Right atrium auricular region (tissue), 2 donors: ENCODE data around the gene MAD1L1. TPM values are rescaled to one million over a fixed set of nuclear protein-coding genes. Genes with fewer than 3 reads are reported as not detected.
"Not testable (repeated sequence)": the region's sequence is repeated elsewhere in the genome, so short reads cannot be mapped to it uniquely, and the experiment has no call there.

Experiments
- DNase-seq: peaks from one replicate; pipeline ENCODE4 v3.0.0-alpha.2; 2019; ENCODE audit warnings: low spot score
- H3K27ac ChIP-seq, 2 donors: fragments of 200-600 bp; sonication (generic); 1 replicate in 1 of 2; 2 replicates in 1 of 2; pipeline ENCODE4 v1.5.1; 2016 to 2019
- H3K27me3 ChIP-seq, 2 donors: fragments of 200-600 bp; sonication (generic); one replicate each; pipeline versions ENCODE4 v1.5.1 to v1.6.0; 2017 to 2019
- H3K36me3 ChIP-seq: fragments of 200-600 bp; sonication (generic); one replicate; pipeline ENCODE4 v1.5.1; 2016
- H3K4me1 ChIP-seq, 2 donors: fragments of 200-600 bp; sonication (generic); one replicate each; pipeline versions ENCODE4 v1.5.1 to v1.6.0; 2017 to 2019
- H3K4me3 ChIP-seq, 2 donors: fragments of 200-600 bp; sonication (generic); 1 replicate in 1 of 2; 2 replicates in 1 of 2; pipeline ENCODE4 v1.5.1; 2017 to 2019; ENCODE audit warnings: mild to moderate bottlenecking in 1 of 2, moderate library complexity in 1 of 2
- H3K9me3 ChIP-seq, 2 donors: fragments of 200-600 bp; sonication (generic); one replicate each; pipeline ENCODE4 v1.5.1; 2019
- CTCF ChIP-seq, 2 donors: fragments of 200-600 bp; sonication (generic); IDR thresholded peaks; one replicate each; pipeline ENCODE4 v1.5.1; 2019; ENCODE audit warnings: antibody characterized with exemption in 2 of 2
- total RNA-seq, 2 donors: library from RNA; depleted of rRNA; stranded (reverse); fragments of >200 nt; gene quantifications; one replicate each; pipeline ENCODE4 v1.1.0, GENCODE V29; 2016

The MAD1L1 gene
- total RNA-seq, 2 donors from 2014 or later = 13.3 to 31.9 TPM

GRCh38 chr7:1931951-1932270 is 300.8 kb downstream of the MAD1L1 start:
- Histone ChIP-seq H3K4me3 (no peak overlapping the region), H3K9me3 (no peaks in the 10 kb centered on the region), H3K36me3 (no peaks in the 10 kb centered on the region), H3K4me1 (no peaks in the 10 kb centered on the region), H3K27ac (no peak overlapping the region), H3K27me3 (no peaks in the 10 kb centered on the region)
- no peak for TF ChIP-seq CTCF (IDR thresholded peaks at IDR 0.05)
- DNase-seq = no peak

- no peak overlapping the region for H3K4me3 ChIP-seq
- no peaks in the 10 kb centered on the region for H3K4me1 ChIP-seq
- TF ChIP-seq CTCF (IDR thresholded peaks at IDR 0.05) = no peak
- H3K36me3 ChIP-seq = no peaks in the 10 kb centered on the region
- H3K9me3 ChIP-seq = no peaks in the 10 kb centered on the region
- no peaks in the 10 kb centered on the region for H3K27me3 ChIP-seq
- DNase-seq = no peak
- no peak overlapping the region for H3K27ac ChIP-seq
Observed at GRCh38 chr7:1931256-1931950, 301.3 kb downstream of the MAD1L1 start.

- no peak for TF ChIP-seq CTCF (IDR thresholded peaks at IDR 0.05)
- Histone ChIP-seq H3K4me3 (no peak overlapping the region), H3K27ac (no peak overlapping the region), H3K27me3 (no peaks in the 10 kb centered on the region), H3K4me1 (no peaks in the 10 kb centered on the region), H3K9me3 (no peaks in the 10 kb centered on the region), H3K36me3 (no peaks in the 10 kb centered on the region)
- DNase-seq = no peak
Observed at GRCh38 chr7:1930381-1931065, 302.2 kb downstream of the MAD1L1 start.

DNA sequence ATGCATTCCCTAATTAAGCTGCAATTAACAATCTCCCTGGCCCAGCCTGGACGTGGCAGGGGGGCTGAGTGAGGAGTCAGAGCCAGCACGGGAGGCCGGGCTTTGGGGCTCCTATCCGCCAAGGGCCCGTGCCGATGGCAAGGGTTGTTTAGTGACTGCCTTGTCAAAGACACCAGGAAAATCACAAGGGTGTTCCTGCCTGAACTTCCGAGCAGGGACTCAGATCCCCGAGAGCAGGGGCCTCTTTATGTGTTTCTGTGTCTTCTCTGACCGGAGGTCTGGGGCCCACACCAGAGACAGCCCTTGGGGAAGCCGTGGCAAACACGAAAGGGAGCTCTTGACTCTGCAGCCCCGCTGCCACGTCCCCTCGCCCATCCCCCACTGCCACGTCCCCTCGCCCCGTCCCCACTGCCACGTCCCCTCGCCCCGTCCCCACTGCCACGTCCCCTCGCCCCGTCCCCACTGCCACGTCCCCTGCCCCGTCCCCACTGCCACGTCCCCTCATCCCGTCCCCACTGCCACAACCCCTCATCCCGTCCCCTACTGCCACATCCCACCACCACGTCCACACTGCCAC is 303.3 kb downstream of the MAD1L1 start:
- H3K27ac ChIP-seq, H3K4me1 ChIP-seq, H3K4me3 ChIP-seq, H3K27me3 ChIP-seq, H3K9me3 ChIP-seq, DNase-seq, H3K36me3 ChIP-seq: not testable (repeated sequence)

GRCh38 chr7:1928645-1929348 is 303.9 kb downstream of the MAD1L1 start:
- Histone ChIP-seq H3K4me3 (no peak overlapping the region), H3K36me3 (no peaks in the 10 kb centered on the region), H3K4me1 (no peaks in the 10 kb centered on the region), H3K27ac (no peak overlapping the region), H3K9me3 (no peaks in the 10 kb centered on the region), H3K27me3 (no peaks in the 10 kb centered on the region)
- TF ChIP-seq CTCF (IDR thresholded peaks at IDR 0.05) = no peak
- DNase-seq = no peak
